OCI-LY3 (cell line): ENCODE data around the gene ARNT2.

ENCODE experiments used
- EZH2phosphoT487 ChIP-seq: fragments of 200-600 bp; shearing (Covaris generic); IDR thresholded peaks from 2 replicates; pipeline ENCODE4 v1.6.1; 2018; ENCODE audit warnings: antibody characterized with exemption, mixed run types, low read depth
- TF ChIP-seq, protein P1 (sequence below): fragments of 200-600, 300-600 bp; sonication (generic); IDR thresholded peaks from 2 replicates; pipeline ENCODE4 v1.5.1; 2014; ENCODE audit warnings: antibody characterized with exemption, low read length, low read depth

- TF ChIP-seq, protein P1, sequence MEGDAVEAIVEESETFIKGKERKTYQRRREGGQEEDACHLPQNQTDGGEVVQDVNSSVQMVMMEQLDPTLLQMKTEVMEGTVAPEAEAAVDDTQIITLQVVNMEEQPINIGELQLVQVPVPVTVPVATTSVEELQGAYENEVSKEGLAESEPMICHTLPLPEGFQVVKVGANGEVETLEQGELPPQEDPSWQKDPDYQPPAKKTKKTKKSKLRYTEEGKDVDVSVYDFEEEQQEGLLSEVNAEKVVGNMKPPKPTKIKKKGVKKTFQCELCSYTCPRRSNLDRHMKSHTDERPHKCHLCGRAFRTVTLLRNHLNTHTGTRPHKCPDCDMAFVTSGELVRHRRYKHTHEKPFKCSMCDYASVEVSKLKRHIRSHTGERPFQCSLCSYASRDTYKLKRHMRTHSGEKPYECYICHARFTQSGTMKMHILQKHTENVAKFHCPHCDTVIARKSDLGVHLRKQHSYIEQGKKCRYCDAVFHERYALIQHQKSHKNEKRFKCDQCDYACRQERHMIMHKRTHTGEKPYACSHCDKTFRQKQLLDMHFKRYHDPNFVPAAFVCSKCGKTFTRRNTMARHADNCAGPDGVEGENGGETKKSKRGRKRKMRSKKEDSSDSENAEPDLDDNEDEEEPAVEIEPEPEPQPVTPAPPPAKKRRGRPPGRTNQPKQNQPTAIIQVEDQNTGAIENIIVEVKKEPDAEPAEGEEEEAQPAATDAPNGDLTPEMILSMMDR: no peak
- TF ChIP-seq EZH2phosphoT487: no peak
Observed at GRCh38 chr15:80607287-80607980, 203.3 kb downstream of the ARNT2 start.
